Fibroblast of the aortic adventitia (primary cell): ENCODE measurements around the gene IBTK. TPM values are rescaled to one million over a fixed set of nuclear protein-coding genes. Genes with fewer than 3 reads are reported as not detected.
"Not testable (repeated sequence)": the region's sequence is repeated elsewhere in the genome, so short reads cannot be mapped to it uniquely, and the experiment has no call there.

ENCODE experiments used
- DNase-seq: peaks from one replicate; pipeline ENCODE4 v3.0.0-alpha.2; 2010; ENCODE audit warnings: low read depth
- H3K4me3 ChIP-seq: 2 replicates; pipeline ENCODE4 v1.5.1; 2011; ENCODE audit warnings: low read depth, mild to moderate bottlenecking, control low read depth, low read length, moderate library complexity
- CTCF ChIP-seq: IDR thresholded peaks from 2 replicates; pipeline ENCODE4 v1.5.1; 2011; ENCODE audit warnings: mild to moderate bottlenecking, low read length, control low read depth, inconsistent platforms; ENCODE audit not compliant: insufficient read depth
- total RNA-seq: library from RNA; depleted of rRNA; stranded (reverse); fragments of >200 nt; gene quantifications from 2 replicates; pipeline ENCODE4 v1.2.3, GENCODE V29; 2012; ENCODE audit warnings: low replicate concordance

IBTK gene
- total RNA-seq, 1 donor, result 69.3 TPM

GRCh38 chr6:82178077-82178758 is 69.3 kb downstream of the IBTK start:
- DNase-seq, result peak; percentile 77

GRCh38 chr6:82176616-82177015 is 70.9 kb downstream of the IBTK start:
- peak; percentile 33 for DNase-seq
- no peak overlapping the region for H3K4me3 ChIP-seq
- TF ChIP-seq CTCF, result no peak

More at GRCh38 chr6:82178077-82178758, 69.3 kb downstream of the IBTK start:
- peak; percentile 71 for TF ChIP-seq CTCF
- H3K4me3 ChIP-seq, result no peak overlapping the region

- no peak for TF ChIP-seq CTCF
- no peak for DNase-seq
- H3K4me3 ChIP-seq, result no peak overlapping the region
Measured at GRCh38 chr6:82172594-82172993, 75.0 kb downstream of the IBTK start.

- TF ChIP-seq CTCF, result no peak
- no peak overlapping the region for H3K4me3 ChIP-seq
- no peak for DNase-seq
Measured at GRCh38 chr6:82169138-82169876, 78.2 kb downstream of the IBTK start.

GRCh38 chr6:82166493-82166892 is 81.1 kb downstream of the IBTK start:
- no peak for DNase-seq
- no peak overlapping the region for H3K4me3 ChIP-seq
- no peak for TF ChIP-seq CTCF

- no peak overlapping the region for H3K4me3 ChIP-seq
- DNase-seq, result no peak
- no peak for TF ChIP-seq CTCF
Measured at GRCh38 chr6:82160255-82160990, 87.1 kb downstream of the IBTK start.

- not testable (repeated sequence) for DNase-seq, H3K4me3 ChIP-seq
Measured at GRCh38 chr6:82152786-82153185, 94.8 kb downstream of the IBTK start.

- not testable (repeated sequence) for H3K4me3 ChIP-seq, DNase-seq
Measured at GRCh38 chr6:82151147-82151546, 96.4 kb downstream of the IBTK start.
